HG02642 (cell line): ENCODE measurements around the gene KCTD1.

ENCODE experiments used
- ATAC-seq: cut with Tn5 transposase; IDR thresholded peaks from one replicate; pipeline ENCODE4 v1.9.1; 2021; ENCODE audit warnings: mild to moderate bottlenecking; ENCODE audit not compliant: unreplicated experiment, poor library complexity

The KCTD1 gene

GRCh38 chr18:26548415-26549262, at the start of gene KCTD1:
KCTD1 (minus strand) TSS chr18:26548553; CDS start chr18:26548536, 17 bp downstream.
- ATAC-seq = peak; percentile 56

GRCh38 chr18:26593365-26594320, 45.3 kb upstream of the KCTD1 start:
- ATAC-seq = no peak

- no peak for ATAC-seq
These were observed 36.4 kb upstream of the KCTD1 start for GRCh38 chr18:26584745-26585144.

- ATAC-seq = no peak
These were observed 31.7 kb upstream of the KCTD1 start for GRCh38 chr18:26579941-26580618.

GRCh38 chr18:26575865-26576217, 27.5 kb upstream of the KCTD1 start:
- no peak for ATAC-seq

- ATAC-seq = no peak
These were observed 26.9 kb upstream of the KCTD1 start for GRCh38 chr18:26574958-26575864.

GRCh38 chr18:26568926-26569665, 20.7 kb upstream of the KCTD1 start:
- no peak for ATAC-seq

- no peak for ATAC-seq
These were observed 20.2 kb upstream of the KCTD1 start for GRCh38 chr18:26568513-26568912.

- no peak for ATAC-seq
These were observed 18.7 kb upstream of the KCTD1 start for GRCh38 chr18:26566874-26567555.

- ATAC-seq = no peak
These were observed 17.2 kb upstream of the KCTD1 start for GRCh38 chr18:26565514-26565913.

GRCh38 chr18:26563024-26563423, 14.7 kb upstream of the KCTD1 start:
- no peak for ATAC-seq

- ATAC-seq = no peak
These were observed 14.2 kb upstream of the KCTD1 start for GRCh38 chr18:26562568-26562967.

GRCh38 chr18:26561769-26562168, 13.4 kb upstream of the KCTD1 start:
- no peak for ATAC-seq

GRCh38 chr18:26556573-26556972, 8.2 kb upstream of the KCTD1 start:
- peak; percentile 85 for ATAC-seq

- ATAC-seq = no peak
These were observed 7.6 kb upstream of the KCTD1 start for GRCh38 chr18:26555804-26556553.

- ATAC-seq = no peak
These were observed 5.6 kb upstream of the KCTD1 start for GRCh38 chr18:26553943-26554342.

GRCh38 chr18:26551695-26552081, 3.3 kb upstream of the KCTD1 start:
- ATAC-seq = no peak
